Lung (tissue), 12 donors: ENCODE data around the gene SETD7. TPM values are rescaled to one million over a fixed set of nuclear protein-coding genes. Genes with fewer than 3 reads are reported as not detected.

Experiments used
- ATAC-seq: fragments of 200-7000 bp; cut with Tn5 transposase; one replicate; pipeline ENCODE4 v1.9.1; 2020; ENCODE audit warnings: moderate number of reproducible peaks; ENCODE audit not compliant: insufficient read depth, low FRiP score
- DNase-seq, 3 donors: peaks; one replicate each; pipeline ENCODE4 v3.0.0-alpha.2; 2013 to 2017
- H3K27ac ChIP-seq, 2 donors: one replicate each; pipeline ENCODE4 v1.5.1; 2013; ENCODE audit warnings: mild to moderate bottlenecking in 2 of 2, moderate library complexity in 2 of 2, control low read depth in 1 of 2, inconsistent platforms in 1 of 2, low read depth in 1 of 2, low read length in 1 of 2
- H3K27me3 ChIP-seq, 3 donors: one replicate each; pipeline ENCODE4 v1.5.1; 2013; ENCODE audit warnings: low read length in 2 of 3; ENCODE audit not compliant: control insufficient read depth in 3 of 3, insufficient read depth in 3 of 3
- H3K36me3 ChIP-seq, 4 donors: one replicate each; pipeline ENCODE4 v1.5.1; 2013; ENCODE audit warnings: low read length in 4 of 4, mild to moderate bottlenecking in 1 of 4, moderate library complexity in 1 of 4; ENCODE audit not compliant: control insufficient read depth in 4 of 4, insufficient read depth in 4 of 4
- H3K4me1 ChIP-seq, 5 donors: one replicate each; pipeline ENCODE4 v1.5.1; 2013; ENCODE audit warnings: low read length in 5 of 5, mild to moderate bottlenecking in 2 of 5, moderate library complexity in 1 of 5; ENCODE audit not compliant: control insufficient read depth in 5 of 5, insufficient read depth in 5 of 5
- H3K4me3 ChIP-seq: one replicate; pipeline ENCODE4 v1.5.1; 2013; ENCODE audit warnings: mild to moderate bottlenecking, control low read depth, moderate library complexity
- H3K9ac ChIP-seq, 2 donors: one replicate each; pipeline ENCODE4 v1.5.1; 2013; ENCODE audit warnings: low read length in 2 of 2, control low read depth in 1 of 2; ENCODE audit not compliant: insufficient read depth in 1 of 2
- H3K9me3 ChIP-seq, 4 donors: one replicate each; pipeline ENCODE4 v1.5.1; 2013; ENCODE audit warnings: low read length in 3 of 4, mild to moderate bottlenecking in 1 of 4, moderate library complexity in 1 of 4; ENCODE audit not compliant: control insufficient read depth in 4 of 4, insufficient read depth in 3 of 4
- WGBS, 2 donors: extraction: QIAGEN DNeasy Blood & Tissue Kit; methylation state at CpG; one replicate each; pipeline ENCODE4 v1.1.7; 2013; 5-methylcytosine and 5-hydroxymethylcytosine counted together
- polyA plus RNA-seq, 2 donors: library from polyadenylated mRNA; stranded (reverse); fragments of 200-250 nt; gene quantifications; one replicate each; pipeline ENCODE4 v1.2.1, GENCODE V29; 2013
- total RNA-seq, 2 donors: library from RNA; depleted of rRNA in 1 of 2; stranded (reverse); fragments of >200 nt in 1 of 2; gene quantifications; one replicate each; pipeline ENCODE4 v1.2.1, GENCODE V29; 2014 to 2021
- TF ChIP-seq, protein P1 (sequence below): IDR thresholded peaks from 2 replicates; pipeline ENCODE4 v1.5.1; 2012; ENCODE audit warnings: mild to moderate bottlenecking; ENCODE audit errors: control extremely low read depth, extremely low read depth
- donor health status: control.
- donor health status: control.
- donor health status: Bipolar disorder and iron deficiency.
- donor health status: healthy.
- donor health status: DM: yes; HTN: yes; CAD: no.

SETD7 gene
- total and polyA plus RNA-seq, 4 donors = 8.9 to 35.7 (median 24.8) TPM

DNA sequence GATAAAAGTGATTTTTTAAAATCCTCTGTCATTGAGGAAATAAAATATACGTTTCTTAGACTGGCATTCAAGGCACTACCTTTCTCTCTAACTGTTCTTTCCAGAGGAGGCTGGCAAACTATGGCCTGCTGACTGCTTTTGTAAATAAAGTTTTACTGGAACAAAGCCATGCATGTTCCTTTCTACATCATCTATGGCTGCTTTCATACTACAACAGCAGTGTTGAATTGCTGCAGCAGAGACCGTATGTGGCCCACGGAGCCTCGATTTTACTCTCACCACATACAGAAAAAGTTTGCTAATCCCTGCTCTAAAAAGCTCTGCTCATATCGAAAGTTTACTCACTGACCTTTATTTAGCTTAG, 20.2 kb downstream of the SETD7 start:
- Histone ChIP-seq H3K9ac (no peak overlapping the region), H3K9me3 (no peaks in the 10 kb centered on the region), H3K4me3 (no peak overlapping the region), H3K36me3 (peaks cover 0 to 21% (median 8%) of the 10 kb centered on the region in 4 donors), H3K4me1 (peaks cover 0 to 5% (median 3%) of the 10 kb centered on the region in 5 donors), H3K27ac (no peak overlapping the region), H3K27me3 (no peaks in the 10 kb centered on the region)
- DNase-seq (peak in 1 of 3 donors; percentile 21), ATAC-seq (no peak)
- 87 to 91% methylated on average over 5 of the region's 5 CpGs for WGBS, 2 donors
- TF ChIP-seq, protein P1, sequence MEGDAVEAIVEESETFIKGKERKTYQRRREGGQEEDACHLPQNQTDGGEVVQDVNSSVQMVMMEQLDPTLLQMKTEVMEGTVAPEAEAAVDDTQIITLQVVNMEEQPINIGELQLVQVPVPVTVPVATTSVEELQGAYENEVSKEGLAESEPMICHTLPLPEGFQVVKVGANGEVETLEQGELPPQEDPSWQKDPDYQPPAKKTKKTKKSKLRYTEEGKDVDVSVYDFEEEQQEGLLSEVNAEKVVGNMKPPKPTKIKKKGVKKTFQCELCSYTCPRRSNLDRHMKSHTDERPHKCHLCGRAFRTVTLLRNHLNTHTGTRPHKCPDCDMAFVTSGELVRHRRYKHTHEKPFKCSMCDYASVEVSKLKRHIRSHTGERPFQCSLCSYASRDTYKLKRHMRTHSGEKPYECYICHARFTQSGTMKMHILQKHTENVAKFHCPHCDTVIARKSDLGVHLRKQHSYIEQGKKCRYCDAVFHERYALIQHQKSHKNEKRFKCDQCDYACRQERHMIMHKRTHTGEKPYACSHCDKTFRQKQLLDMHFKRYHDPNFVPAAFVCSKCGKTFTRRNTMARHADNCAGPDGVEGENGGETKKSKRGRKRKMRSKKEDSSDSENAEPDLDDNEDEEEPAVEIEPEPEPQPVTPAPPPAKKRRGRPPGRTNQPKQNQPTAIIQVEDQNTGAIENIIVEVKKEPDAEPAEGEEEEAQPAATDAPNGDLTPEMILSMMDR = no peak

DNA sequence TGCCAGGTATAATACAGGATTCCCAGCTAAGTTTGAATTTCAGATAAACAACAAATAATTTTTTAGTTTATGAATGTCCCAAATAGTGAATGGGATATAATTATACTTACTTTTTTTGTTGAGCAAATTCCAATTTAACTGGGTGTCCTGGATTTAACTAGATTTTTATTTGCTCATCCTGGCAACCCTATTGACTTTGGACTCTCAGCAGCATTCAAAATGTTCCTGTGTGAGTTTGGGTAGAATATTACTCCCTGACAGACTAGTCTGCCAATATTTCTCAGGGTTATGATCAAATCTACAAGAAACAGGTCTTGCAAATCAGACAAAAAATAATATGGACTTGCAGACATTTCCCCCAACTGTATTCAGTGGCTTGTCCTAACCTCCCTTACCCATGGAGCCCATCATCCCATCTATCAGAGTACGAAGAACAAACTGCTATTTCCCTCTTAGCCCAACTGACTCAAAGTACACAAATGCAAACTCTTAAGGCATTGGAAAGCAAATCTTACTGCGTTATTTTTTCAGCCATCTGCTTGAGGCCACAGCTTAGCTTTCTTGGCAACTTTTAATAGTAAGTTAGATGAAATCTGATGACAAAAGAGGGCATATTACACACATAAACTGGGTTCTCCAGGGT, 20.7 kb downstream of the SETD7 start:
- ATAC-seq (no peak), DNase-seq (no peak)
- Histone ChIP-seq H3K9ac (no peak overlapping the region), H3K27me3 (no peaks in the 10 kb centered on the region), H3K36me3 (peaks cover 0 to 17% (median 7%) of the 10 kb centered on the region in 4 donors), H3K4me1 (peaks cover 0 to 5% (median 0%) of the 10 kb centered on the region in 5 donors), H3K9me3 (no peaks in the 10 kb centered on the region), H3K4me3 (no peak overlapping the region), H3K27ac (no peak overlapping the region)
- TF ChIP-seq, protein P1 = no peak
- WGBS, 2 donors = 69 to 86% methylated on average over 2 of the region's 2 CpGs

GRCh38 chr4:139534287-139534950, 21.6 kb downstream of the SETD7 start:
- Histone ChIP-seq H3K4me1 (peaks cover 0 to 5% (median 0%) of the 10 kb centered on the region in 5 donors), H3K27me3 (no peaks in the 10 kb centered on the region), H3K4me3 (no peak overlapping the region), H3K9me3 (no peaks in the 10 kb centered on the region), H3K36me3 (peaks cover 0 to 13% (median 7%) of the 10 kb centered on the region in 4 donors), H3K27ac (no peak overlapping the region), H3K9ac (no peak overlapping the region)
- ATAC-seq (no peak), DNase-seq (no peak)
- TF ChIP-seq, protein P1 = no peak
- WGBS, 2 donors = 94 to 97% methylated on average over 9 of the region's 9 CpGs
